ENCODE data around the gene SDC1. TPM values are rescaled to one million over a fixed set of nuclear protein-coding genes. Genes with fewer than 3 reads are reported as not detected.

SDC1 gene
- total and polyA plus RNA-seq, 2 donors from 2014 or later = 206 to 266 TPM

GRCh38 chr2:20180676-20181648 is 44.0 kb downstream of the SDC1 start:
- FAIRE-seq (no peak), DNase-seq (peak in 1 of 5 donors; percentile 29)
- H3K9me3 ChIP-seq (ENCODE audit: control insufficient read depth in 2 of 3, insufficient read depth in 1 of 3, low read length in 3 of 3) = no peaks in the 10 kb centered on the region
- H3K27ac ChIP-seq (ENCODE audit: low read depth in 2 of 2, low read length in 2 of 2) = peak overlapping the region in 1 of 2 donors; percentile 96
- no peaks in the 10 kb centered on the region for H3K27me3 ChIP-seq (ENCODE audit: control insufficient read depth, insufficient read depth, low read length)
- no peaks in the 10 kb centered on the region for H3K36me3 ChIP-seq (ENCODE audit: control insufficient read depth in 2 of 3, insufficient read depth in 3 of 3, low read length in 3 of 3)
- H3K4me3 ChIP-seq (ENCODE audit: low read length in 3 of 3) = no peak overlapping the region
- H3K4me1 ChIP-seq (ENCODE audit: control insufficient read depth in 2 of 3, insufficient read depth in 2 of 3, low read depth in 1 of 3, low read length in 3 of 3) = peaks cover 0 to 41% (median 34%) of the 10 kb centered on the region in 3 donors
- H3K9ac ChIP-seq (ENCODE audit: low read length in 3 of 3) = no peak overlapping the region
- TF ChIP-seq, protein P1, sequence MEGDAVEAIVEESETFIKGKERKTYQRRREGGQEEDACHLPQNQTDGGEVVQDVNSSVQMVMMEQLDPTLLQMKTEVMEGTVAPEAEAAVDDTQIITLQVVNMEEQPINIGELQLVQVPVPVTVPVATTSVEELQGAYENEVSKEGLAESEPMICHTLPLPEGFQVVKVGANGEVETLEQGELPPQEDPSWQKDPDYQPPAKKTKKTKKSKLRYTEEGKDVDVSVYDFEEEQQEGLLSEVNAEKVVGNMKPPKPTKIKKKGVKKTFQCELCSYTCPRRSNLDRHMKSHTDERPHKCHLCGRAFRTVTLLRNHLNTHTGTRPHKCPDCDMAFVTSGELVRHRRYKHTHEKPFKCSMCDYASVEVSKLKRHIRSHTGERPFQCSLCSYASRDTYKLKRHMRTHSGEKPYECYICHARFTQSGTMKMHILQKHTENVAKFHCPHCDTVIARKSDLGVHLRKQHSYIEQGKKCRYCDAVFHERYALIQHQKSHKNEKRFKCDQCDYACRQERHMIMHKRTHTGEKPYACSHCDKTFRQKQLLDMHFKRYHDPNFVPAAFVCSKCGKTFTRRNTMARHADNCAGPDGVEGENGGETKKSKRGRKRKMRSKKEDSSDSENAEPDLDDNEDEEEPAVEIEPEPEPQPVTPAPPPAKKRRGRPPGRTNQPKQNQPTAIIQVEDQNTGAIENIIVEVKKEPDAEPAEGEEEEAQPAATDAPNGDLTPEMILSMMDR (IDR thresholded peaks at IDR 0.05; ENCODE audit: borderline replicate concordance, extremely low read depth, insufficient read depth) = no peak
- intact Hi-C loops (cut with DNase I) = no loop called here

GRCh38 chr2:20179755-20180594 is 45.0 kb downstream of the SDC1 start:
- Histone ChIP-seq H3K9me3 (ENCODE audit: control insufficient read depth in 2 of 3, insufficient read depth in 1 of 3, low read length in 3 of 3) (no peaks in the 10 kb centered on the region), H3K9ac (ENCODE audit: low read length in 3 of 3) (no peak overlapping the region), H3K36me3 (ENCODE audit: control insufficient read depth in 2 of 3, insufficient read depth in 3 of 3, low read length in 3 of 3) (no peaks in the 10 kb centered on the region), H3K27ac (ENCODE audit: low read depth in 2 of 2, low read length in 2 of 2) (peak overlapping the region; percentile 92 to 96), H3K27me3 (ENCODE audit: control insufficient read depth, insufficient read depth, low read length) (no peaks in the 10 kb centered on the region), H3K4me1 (ENCODE audit: control insufficient read depth in 2 of 3, insufficient read depth in 2 of 3, low read depth in 1 of 3, low read length in 3 of 3) (peaks cover 0 to 37% (median 26%) of the 10 kb centered on the region in 3 donors), H3K4me3 (ENCODE audit: low read length in 3 of 3) (no peak overlapping the region)
- peak; percentile 62 to 95 (median 77) for DNase-seq
- FAIRE-seq = no peak
- intact Hi-C loops (cut with DNase I) = no loop called here
- TF ChIP-seq, protein P1 (IDR thresholded peaks at IDR 0.05; ENCODE audit: borderline replicate concordance, extremely low read depth, insufficient read depth) = no peak

GRCh38 chr2:20179466-20179754 is 45.5 kb downstream of the SDC1 start:
- FAIRE-seq = no peak
- H3K4me1 ChIP-seq (ENCODE audit: control insufficient read depth in 2 of 3, insufficient read depth in 2 of 3, low read depth in 1 of 3, low read length in 3 of 3) = peaks cover 0 to 31% (median 20%) of the 10 kb centered on the region in 3 donors
- no peaks in the 10 kb centered on the region for H3K9me3 ChIP-seq (ENCODE audit: control insufficient read depth in 2 of 3, insufficient read depth in 1 of 3, low read length in 3 of 3)
- H3K27ac ChIP-seq (ENCODE audit: low read depth in 2 of 2, low read length in 2 of 2) = peak overlapping the region; percentile 92 to 96
- H3K36me3 ChIP-seq (ENCODE audit: control insufficient read depth in 2 of 3, insufficient read depth in 3 of 3, low read length in 3 of 3) = no peaks in the 10 kb centered on the region
- no peaks in the 10 kb centered on the region for H3K27me3 ChIP-seq (ENCODE audit: control insufficient read depth, insufficient read depth, low read length)
- TF ChIP-seq, protein P1 (IDR thresholded peaks at IDR 0.05; ENCODE audit: borderline replicate concordance, extremely low read depth, insufficient read depth) = no peak
- no peak overlapping the region for H3K4me3 ChIP-seq (ENCODE audit: low read length in 3 of 3)
- intact Hi-C loops (cut with DNase I) = no loop called here
- peak overlapping the region in 1 of 3 donors; percentile 0 for H3K9ac ChIP-seq (ENCODE audit: low read length in 3 of 3)
- DNase-seq = no peak

Data from kidney (tissue), 14 donors.